HG02840 (cell line): ENCODE results near the gene KCNAB1.

Experiments
- ATAC-seq: cut with Tn5 transposase; IDR thresholded peaks from one replicate; pipeline ENCODE4 v1.9.1; 2021; ENCODE audit warnings: mild to moderate bottlenecking, moderate library complexity, moderate number of reproducible peaks; ENCODE audit not compliant: unreplicated experiment, low FRiP score

KCNAB1 gene

DNA sequence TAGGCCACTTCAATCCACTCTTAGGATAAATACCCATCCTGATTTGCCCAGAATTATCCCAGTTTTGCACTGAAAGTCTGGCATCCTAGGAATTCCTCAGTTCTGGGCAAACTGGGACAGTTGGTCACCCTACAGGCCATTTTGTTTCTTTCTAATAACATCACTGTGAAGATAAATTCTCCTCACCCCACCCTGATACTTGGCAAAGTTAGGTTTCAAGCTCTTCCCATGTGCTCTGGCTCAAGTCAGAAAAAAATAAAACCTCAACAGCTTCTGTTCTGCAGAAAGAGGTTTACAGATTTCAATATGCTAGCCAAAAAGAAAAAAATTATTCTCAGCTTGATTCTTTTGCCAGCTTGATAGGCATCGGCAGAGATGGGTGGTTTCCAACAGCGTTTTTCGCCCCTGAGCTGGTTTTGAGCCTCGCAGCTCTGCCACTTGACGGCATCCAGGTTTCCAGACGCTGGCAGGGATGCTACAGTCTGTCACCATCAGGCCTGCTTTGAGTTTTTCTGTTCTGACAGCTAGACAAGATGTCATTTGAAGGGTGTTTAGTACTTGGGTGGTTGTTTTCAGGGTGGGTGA, 263.2 kb downstream of the KCNAB1 start:
- no peak for ATAC-seq

GRCh38 chr3:156388497-156389448, 268.4 kb downstream of the KCNAB1 start:
- no peak for ATAC-seq

GRCh38 chr3:156389449-156389950, 269.1 kb downstream of the KCNAB1 start:
- no peak for ATAC-seq

- ATAC-seq: no peak
Observed at GRCh38 chr3:156390846-156391245, 270.5 kb downstream of the KCNAB1 start.

DNA sequence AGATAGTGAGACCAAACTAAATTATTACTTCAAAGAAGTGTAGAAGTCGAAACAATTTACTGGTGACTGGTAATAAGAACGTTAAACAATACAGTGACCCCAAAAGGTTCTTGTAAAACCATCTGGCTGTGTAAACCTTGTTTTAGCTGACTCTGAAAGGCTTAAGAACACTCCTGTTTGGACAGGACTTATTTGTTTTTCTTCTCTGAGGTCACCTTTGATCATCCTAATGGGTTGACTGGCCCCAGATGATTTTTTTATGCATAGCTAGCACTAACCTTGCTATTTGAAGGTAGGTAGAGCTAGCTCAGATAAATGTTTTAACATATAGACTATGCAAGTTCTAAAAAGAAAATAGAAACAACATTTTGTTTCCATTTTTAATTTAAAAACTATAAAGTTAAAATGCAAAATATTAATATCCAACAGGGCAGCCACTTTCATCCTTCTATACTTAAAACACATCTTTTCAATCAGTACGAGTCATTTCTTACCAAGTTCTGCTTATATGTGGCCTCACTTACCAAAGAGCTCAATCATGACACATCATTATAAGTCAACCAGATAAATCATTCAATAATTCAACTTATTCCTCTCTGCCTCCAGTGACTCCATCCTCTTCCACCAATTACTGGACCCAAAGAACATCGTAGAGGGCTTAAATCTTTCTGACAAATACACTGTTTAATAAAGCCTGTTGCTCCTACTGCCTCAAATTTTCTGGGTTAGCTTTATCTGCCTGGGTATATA, 275.8 kb downstream of the KCNAB1 start:
- ATAC-seq: no peak

DNA sequence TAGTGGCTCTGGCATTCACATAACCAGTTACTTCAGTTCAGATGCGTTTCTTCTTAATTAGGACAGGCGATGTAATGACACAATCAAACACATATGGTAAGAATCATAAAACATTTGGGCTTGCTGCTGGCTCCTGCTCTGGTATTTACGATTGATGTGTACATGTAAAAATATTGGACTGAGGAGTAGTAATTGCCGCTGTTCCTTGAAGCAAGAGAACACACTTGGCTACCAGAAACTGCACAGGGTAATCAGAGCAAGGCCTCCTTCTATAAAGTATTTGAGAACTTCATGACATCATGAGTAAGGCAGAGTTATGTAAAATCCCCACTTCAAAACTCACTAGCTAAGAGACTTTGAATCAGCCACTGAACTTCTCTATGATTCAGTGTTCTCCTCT, 276.5 kb downstream of the KCNAB1 start:
- ATAC-seq: no peak

- ATAC-seq: no peak
Observed at GRCh38 chr3:156397534-156397933, 277.2 kb downstream of the KCNAB1 start.

GRCh38 chr3:156400062-156400461, 279.7 kb downstream of the KCNAB1 start:
- no peak for ATAC-seq

- no peak for ATAC-seq
Observed at GRCh38 chr3:156400735-156401134, 280.4 kb downstream of the KCNAB1 start.

GRCh38 chr3:156404217-156404616, 283.8 kb downstream of the KCNAB1 start:
- no peak for ATAC-seq

GRCh38 chr3:156406393-156406792, 286.0 kb downstream of the KCNAB1 start:
- no peak for ATAC-seq

GRCh38 chr3:156407617-156408225, 287.3 kb downstream of the KCNAB1 start:
- ATAC-seq: no peak

GRCh38 chr3:156409694-156410093, 289.3 kb downstream of the KCNAB1 start:
- no peak for ATAC-seq

- ATAC-seq: no peak
Observed at GRCh38 chr3:156412600-156412999, 292.2 kb downstream of the KCNAB1 start.

GRCh38 chr3:156413293-156413892, 293.0 kb downstream of the KCNAB1 start:
- no peak for ATAC-seq

DNA sequence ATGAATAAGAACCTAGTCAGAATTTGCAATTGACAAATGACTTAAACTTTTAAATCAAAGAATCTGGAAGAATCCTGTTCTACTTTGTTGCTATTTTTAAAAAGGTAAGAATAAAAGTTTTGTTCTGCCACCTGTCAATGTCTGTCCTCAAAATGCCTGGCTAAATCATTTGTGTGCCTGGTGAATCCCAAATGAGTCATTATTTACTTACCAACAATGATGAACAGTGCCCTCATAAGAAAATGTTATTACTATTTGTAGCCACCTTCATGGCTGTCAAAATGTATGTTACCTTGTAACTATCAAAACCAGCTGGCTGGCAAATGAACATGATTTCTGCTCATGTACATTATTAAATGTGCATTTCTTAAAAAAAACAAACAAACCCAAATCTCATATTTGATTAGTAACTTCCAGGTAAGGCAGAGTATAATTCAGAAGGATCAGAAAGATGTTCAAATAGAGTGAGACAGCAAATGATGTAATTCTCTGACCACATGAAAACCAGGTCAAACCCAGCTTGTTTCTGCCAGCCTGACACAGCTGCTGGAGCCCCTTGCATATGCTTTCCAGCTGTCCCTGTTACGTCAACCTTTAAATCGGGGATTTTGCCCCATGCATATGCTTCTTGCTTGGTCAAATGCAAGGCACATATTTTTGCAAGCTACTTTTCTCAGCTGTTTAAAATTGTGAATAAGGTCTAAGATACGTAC, 296.6 kb downstream of the KCNAB1 start:
- no peak for ATAC-seq

GRCh38 chr3:156417559-156418132, 297.3 kb downstream of the KCNAB1 start:
- ATAC-seq: no peak

DNA sequence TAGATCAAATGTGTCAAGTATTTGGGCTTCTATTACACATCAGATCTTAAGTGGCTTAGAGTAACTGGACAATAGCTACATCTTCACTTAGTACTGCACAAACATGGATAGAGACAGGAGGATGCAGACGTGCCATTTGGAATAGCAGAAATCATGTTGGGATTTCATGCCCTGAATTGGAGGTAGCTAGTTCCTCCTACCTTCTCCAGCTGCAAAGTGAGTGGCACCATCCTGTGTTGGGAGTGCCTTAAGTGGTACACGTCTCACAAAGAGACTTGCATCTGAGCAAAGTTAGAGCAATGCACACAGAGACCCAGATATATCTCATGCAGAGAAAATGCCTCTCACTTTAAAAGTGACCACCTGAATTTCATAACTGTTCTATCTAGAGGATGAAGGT, 298.1 kb downstream of the KCNAB1 start:
- ATAC-seq: no peak

DNA sequence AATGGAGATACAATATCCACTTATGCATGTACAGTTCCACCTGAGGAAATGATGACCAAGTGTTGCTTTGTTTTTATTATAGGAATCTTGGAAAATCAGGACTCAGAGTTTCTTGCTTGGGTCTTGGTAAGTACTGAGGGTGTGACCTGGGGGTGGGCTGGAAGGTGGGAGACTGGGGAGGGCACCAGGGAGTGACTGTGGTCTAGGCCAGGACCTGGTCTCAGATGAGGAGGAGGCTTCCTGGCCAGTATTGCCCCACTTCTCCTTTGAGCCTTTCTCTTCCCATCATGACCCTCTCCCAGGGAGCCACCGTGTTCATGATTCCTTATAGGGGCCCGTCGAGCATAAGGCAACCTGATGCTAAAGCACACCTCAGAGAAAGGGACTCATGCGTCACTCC, 301.2 kb downstream of the KCNAB1 start:
- no peak for ATAC-seq
